HepG2 (cell line): ENCODE results near the gene IGFALS. TPM values are rescaled to one million over a fixed set of nuclear protein-coding genes. Genes with fewer than 3 reads are reported as not detected.

Experiments used
- ATAC-seq: fragments of 200-7000 bp; cut with Tn5 transposase; 3 replicates; pipeline ENCODE4 v1.9.1; 2020; ENCODE audit warnings: mild to moderate bottlenecking, moderate library complexity
- BruUV-seq: library from RNA; stranded (reverse); fragments of 400-500 nt; replicated peaks from 2 replicates; lab custom pipeline; 2021; lab: Mats Ljungman, UMichigan
- CTCF ChIA-PET: fragments of 300-600 bp; formaldehyde crosslinking; extraction: SDS; loops from one replicate; lab custom pipeline; 2021; ENCODE audit warnings: low total read pairs, inconsistent platforms, low intra/inter-chr PET ratio; lab: Yijun Ruan, JAX
- POLR2A ChIA-PET: fragments of 350-600 bp; sonication (Branson Sonifier 250); formaldehyde crosslinking; loops from one replicate; lab custom pipeline; 2020; ENCODE audit warnings: antibody characterized with exemption, inconsistent platforms; lab: Yijun Ruan, JAX
- DNase-seq: peaks from one replicate; pipeline ENCODE4 v3.0.0-alpha.2; 2015; ENCODE audit warnings: low spot score
- FAIRE-seq: peaks from 3 replicates; lab custom pipeline; 2011; peaks lifted over from hg19 to GRCh38; lab: Jason Lieb, UNC
- H2AFZ ChIP-seq: one replicate; pipeline ENCODE4 v1.6.1; 2011; ENCODE audit warnings: low read length, inconsistent platforms
- H3K27ac ChIP-seq: fragments of 300-600 bp; 3 replicates; pipeline ENCODE4 v1.8.0; 2011; ENCODE audit warnings: mixed run types, mild to moderate bottlenecking, mixed read lengths, low read length, inconsistent platforms; ENCODE audit not compliant: insufficient read depth; ENCODE audit errors: extremely low read length
- H3K27me3 ChIP-seq, 2 experiments: fragments of 200-600 bp in 1 of 2; 2 replicates in 1 of 2; 3 replicates in 1 of 2; pipeline versions ENCODE4 v1.6.0 to v1.8.0; 2011; ENCODE audit warnings: low read length in 2 of 2, mild to moderate bottlenecking in 2 of 2, moderate library complexity in 2 of 2, inconsistent platforms in 1 of 2; ENCODE audit not compliant: insufficient read depth in 2 of 2, control insufficient read depth in 1 of 2
- H3K36me3 ChIP-seq, 2 experiments: fragments of 200-600 bp in 1 of 2; replicated peaks in 1 of 2; 2 replicates in 1 of 2; 3 replicates in 1 of 2; pipeline versions ENCODE4 v1.5.1 to v1.8.0; 2011; ENCODE audit warnings: low read length in 2 of 2, inconsistent platforms in 1 of 2; ENCODE audit not compliant: insufficient read depth in 2 of 2, control insufficient read depth in 1 of 2
- H3K4me1 ChIP-seq: 2 replicates; pipeline ENCODE4 v1.5.1; 2012; ENCODE audit warnings: low read length, inconsistent platforms; ENCODE audit not compliant: insufficient read depth
- H3K4me2 ChIP-seq: 2 replicates; pipeline ENCODE4 v1.6.0; 2011; ENCODE audit warnings: low read depth, low read length, inconsistent platforms
- H3K4me3 ChIP-seq, 3 experiments: fragments of 200-600 bp in 1 of 3; sonication (generic), shearing (Covaris generic) in 1 of 3; replicated peaks in 1 of 3; 2 replicates each; pipeline ENCODE4 v1.5.1; 2011 to 2016; ENCODE audit warnings: low read length in 3 of 3, inconsistent platforms in 2 of 3, low read depth in 2 of 3, mild to moderate bottlenecking in 2 of 3, control low read depth in 1 of 3, mixed read lengths in 1 of 3; ENCODE audit not compliant: insufficient read depth in 1 of 3
- H3K79me2 ChIP-seq: one replicate; pipeline ENCODE4 v1.6.1; 2011; ENCODE audit warnings: low read length, inconsistent platforms; ENCODE audit not compliant: insufficient read depth
- H3K9ac ChIP-seq: 2 replicates; pipeline ENCODE4 v1.6.0; 2011; ENCODE audit warnings: mild to moderate bottlenecking, low read depth, low read length, inconsistent platforms; ENCODE audit not compliant: insufficient read depth
- H3K9me3 ChIP-seq: 2 replicates; pipeline ENCODE4 v1.5.1; 2012; ENCODE audit warnings: mild to moderate bottlenecking, low read length
- H4K20me1 ChIP-seq: 2 replicates; pipeline ENCODE4 v1.6.0; 2011; ENCODE audit warnings: inconsistent platforms, mild to moderate bottlenecking, low read length, moderate library complexity; ENCODE audit not compliant: insufficient read depth
- ADNP ChIP-seq: sonication (generic); formaldehyde crosslinking; IDR thresholded peaks from 2 replicates; pipeline ENCODE4 v1.4.0; 2020; ENCODE audit warnings: missing genetic modification reagents
- ATF7-NPFF ChIP-seq: sonication (generic); formaldehyde crosslinking; IDR thresholded peaks from 2 replicates; pipeline ENCODE4 v1.8.1; 2023; ENCODE audit warnings: mild to moderate bottlenecking, low read depth, missing genetic modification reagents, moderate library complexity
- CC2D1A ChIP-seq: sonication (generic); formaldehyde crosslinking; IDR thresholded peaks from 2 replicates; pipeline ENCODE4 v1.8.1; 2023; ENCODE audit warnings: mild to moderate bottlenecking, missing genetic modification reagents
- EHMT2 ChIP-seq: fragments of 200-600 bp; sonication (generic); IDR thresholded peaks from 2 replicates; pipeline ENCODE4 v1.7.0; 2017; ENCODE audit warnings: antibody characterized with exemption, low read depth, low read length, borderline replicate concordance
- HHEX ChIP-seq: IDR thresholded peaks from 2 replicates; pipeline ENCODE4 v1.6.1; 2016; ENCODE audit warnings: control low read depth
- KLF13 ChIP-seq: sonication (generic); formaldehyde crosslinking; IDR thresholded peaks from 2 replicates; pipeline ENCODE4 v1.4.0; 2020; ENCODE audit warnings: mild to moderate bottlenecking, missing genetic modification reagents
- RBFOX2 ChIP-seq: fragments of 200-400 bp; formaldehyde crosslinking; IDR thresholded peaks from 2 replicates; pipeline ENCODE4 v1.6.1; 2017; ENCODE audit warnings: low read depth, mild to moderate bottlenecking, low read length
- SNAI1 ChIP-seq: sonication (generic); formaldehyde crosslinking; IDR thresholded peaks from 2 replicates; pipeline ENCODE4 v1.5.0; 2020; ENCODE audit warnings: mild to moderate bottlenecking, missing genetic modification reagents, borderline replicate concordance
- SP140L ChIP-seq: sonication (generic); formaldehyde crosslinking; IDR thresholded peaks from 2 replicates; pipeline ENCODE4 v1.4.0; 2020; ENCODE audit warnings: missing genetic modification reagents, borderline replicate concordance
- SYNCRIP ChIP-seq: fragments of 200-400 bp; formaldehyde crosslinking; IDR thresholded peaks from 2 replicates; pipeline ENCODE4 v1.6.1; 2018; ENCODE audit warnings: mild to moderate bottlenecking, low read depth, low read length; ENCODE audit not compliant: insufficient read depth
- ZBTB21 ChIP-seq: sonication (generic); formaldehyde crosslinking; IDR thresholded peaks from 2 replicates; pipeline ENCODE4 v1.4.0; 2020; ENCODE audit warnings: missing genetic modification reagents
- ZNF713 ChIP-seq: sonication (generic); formaldehyde crosslinking; IDR thresholded peaks from 2 replicates; pipeline ENCODE4 v1.4.0; 2020; ENCODE audit warnings: mild to moderate bottlenecking, missing genetic modification reagents
- WGBS: methylation state at CpG from one replicate; pipeline ENCODE4 v1.1.6; 2017; ENCODE audit warnings: low lambda C conversion rate; 5-methylcytosine and 5-hydroxymethylcytosine counted together
- in situ Hi-C: cut with HindIII; loops from 2 replicates; pipeline ENCODE4 v1.10.0; 2017; ENCODE audit warnings: low pct_unique_long_range_greater_than_20kb; ENCODE audit not compliant: extremely low pct_ligation_motif_present
- intact Hi-C: fragments of 100-400 bp; cut with micrococcal nuclease; formaldehyde crosslinking; loops from one replicate; pipeline ENCODE4 v1.10.0; 2022; ENCODE audit not compliant: unreplicated experiment
- polyA plus RNA-seq, 8 experiments: library from polyadenylated mRNA; depleted of rRNA in 3 of 8; stranded (reverse) in 7 of 8; unstranded in 1 of 8; fragments of >200 nt; fragmentation: Illumina TruSeq in 4 of 8; extraction: Trizol in 4 of 8; gene quantifications; 2 replicates each; pipeline versions ENCODE4 v1.2.1 to v1.2.3, GENCODE V29; 2011 to 2016; ENCODE audit warnings: low read depth in 4 of 8, missing spikeins in 1 of 8, mixed read lengths in 1 of 8; ENCODE audit not compliant: insufficient read depth in 1 of 8
- total RNA-seq, 5 experiments: library from RNA; depleted of rRNA; stranded (reverse); fragments of >200 nt; fragmentation: Illumina TruSeq; extraction: Trizol; gene quantifications; 2 replicates each; pipeline ENCODE4 v1.2.3, GENCODE V29; 2016; ENCODE audit warnings: low read depth in 1 of 5
- TF ChIP-seq, protein P1 (sequence below): sonication (generic); formaldehyde crosslinking; IDR thresholded peaks from 2 replicates; pipeline ENCODE4 v1.8.1; 2023; ENCODE audit warnings: mild to moderate bottlenecking, missing genetic modification reagents
- TF ChIP-seq, protein P2 (sequence below): fragments of 450-650 bp; IDR thresholded peaks from 2 replicates; pipeline ENCODE4 v1.6.1; 2017

IGFALS gene
- total and polyA plus RNA-seq, 2 of the 13 experiments (the other 11 are each of a cell fraction or from before 2014, with no cell fraction given): 0.34 to 2.4 TPM

DNA sequence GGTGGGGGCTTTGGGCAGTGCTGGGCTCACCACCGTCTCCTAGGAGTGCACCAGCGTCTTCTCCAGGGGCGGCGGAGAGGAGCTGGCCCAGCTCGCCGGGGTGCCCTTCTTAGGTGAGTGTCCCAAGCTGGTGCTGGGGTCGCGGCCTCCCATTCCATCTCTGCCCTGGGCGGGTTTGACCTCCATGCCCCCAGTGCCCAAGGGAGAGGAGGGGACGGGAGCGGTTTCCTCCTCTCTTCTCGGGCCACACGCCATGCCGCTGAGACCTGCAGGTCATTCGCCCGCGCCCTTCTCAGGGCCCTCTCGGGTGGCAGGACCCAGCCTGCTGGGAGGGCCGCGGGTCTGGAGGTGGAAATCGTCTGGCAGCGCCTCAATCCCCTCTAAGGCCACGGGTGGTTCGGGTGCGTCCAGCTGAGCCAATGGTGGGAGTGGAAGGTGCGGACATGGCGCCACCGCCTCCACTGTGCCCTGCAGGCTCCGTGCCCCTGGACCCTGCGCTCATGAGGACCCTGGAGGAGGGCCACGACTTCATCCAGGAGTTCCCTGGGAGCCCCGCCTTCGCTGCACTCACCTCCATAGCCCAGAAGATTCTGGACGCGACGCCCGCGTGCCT is 5.3 kb downstream of the IGFALS start:
- ATAC-seq (no peak), FAIRE-seq (no peak), DNase-seq (no peak)
- no TSS peak for BruUV-seq
- H3K4me3 ChIP-seq: no peak overlapping the region
- H4K20me1 ChIP-seq: peaks cover 4% of the 10 kb centered on the region; the same call in 1 of the 2 replicates
- H3K4me1 ChIP-seq: peaks cover 11% of the 10 kb centered on the region
- H2AFZ ChIP-seq: no peak overlapping the region
- H3K27me3 ChIP-seq: peaks cover 0 to 2% of the 10 kb centered on the region in 2 experiments; a peak in 1 of 5 replicates
- ChIA-PET POLR2A (no interaction called here), CTCF (no interaction called here)
- no peaks in the 10 kb centered on the region for H3K9me3 ChIP-seq
- H3K4me2 ChIP-seq: no peak overlapping the region
- intact Hi-C loops (no loop called here), in situ Hi-C loops (no loop called here)
- peaks cover 4 to 7% of the 10 kb centered on the region in 2 experiments; a peak in 3 of 5 replicates for H3K36me3 ChIP-seq
- 96% methylated on average over 14 of the region's 38 CpGs for WGBS
- H3K79me2 ChIP-seq: peaks cover 25% of the 10 kb centered on the region
- H3K27ac ChIP-seq: no peak overlapping the region
- TF ChIP-seq KLF13 (CRISPR knock-in tag): no peak
- peak; percentile 38; the same call in 1 of the 2 replicates for TF ChIP-seq RBFOX2
- H3K9ac ChIP-seq: no peak overlapping the region

GRCh38 chr16:1787322-1788094 is 6.0 kb downstream of the IGFALS start:
- H3K4me3 ChIP-seq: no peak overlapping the region
- no peak overlapping the region for H2AFZ ChIP-seq
- H3K36me3 ChIP-seq: peaks cover 4 to 7% of the 10 kb centered on the region in 2 experiments; a peak in 3 of 5 replicates
- FAIRE-seq (no peak), DNase-seq (no peak), ATAC-seq (no peak)
- H3K79me2 ChIP-seq: peaks cover 26% of the 10 kb centered on the region
- peaks cover 4% of the 10 kb centered on the region; the same call in 1 of the 2 replicates for H4K20me1 ChIP-seq
- WGBS: 98% methylated on average over 33 of the region's 44 CpGs
- H3K27me3 ChIP-seq: peaks cover 0 to 2% of the 10 kb centered on the region in 2 experiments; a peak in 1 of 5 replicates
- H3K27ac ChIP-seq: no peak overlapping the region
- POLR2A ChIA-PET: no interaction called here
- CTCF ChIA-PET: no interaction called here
- H3K4me2 ChIP-seq: no peak overlapping the region
- intact Hi-C loops (no loop called here), in situ Hi-C loops (no loop called here)
- H3K9ac ChIP-seq: no peak overlapping the region
- no TSS peak for BruUV-seq
- peaks cover 10% of the 10 kb centered on the region for H3K4me1 ChIP-seq
- H3K9me3 ChIP-seq: no peaks in the 10 kb centered on the region
- no peak for TF ChIP-seq SP140L (CRISPR knock-in tag)
- no peak for TF ChIP-seq SYNCRIP
- no peak for TF ChIP-seq EHMT2
- peak; percentile 43; the same call in 1 of the 2 replicates for TF ChIP-seq RBFOX2
- TF ChIP-seq, protein P1, sequence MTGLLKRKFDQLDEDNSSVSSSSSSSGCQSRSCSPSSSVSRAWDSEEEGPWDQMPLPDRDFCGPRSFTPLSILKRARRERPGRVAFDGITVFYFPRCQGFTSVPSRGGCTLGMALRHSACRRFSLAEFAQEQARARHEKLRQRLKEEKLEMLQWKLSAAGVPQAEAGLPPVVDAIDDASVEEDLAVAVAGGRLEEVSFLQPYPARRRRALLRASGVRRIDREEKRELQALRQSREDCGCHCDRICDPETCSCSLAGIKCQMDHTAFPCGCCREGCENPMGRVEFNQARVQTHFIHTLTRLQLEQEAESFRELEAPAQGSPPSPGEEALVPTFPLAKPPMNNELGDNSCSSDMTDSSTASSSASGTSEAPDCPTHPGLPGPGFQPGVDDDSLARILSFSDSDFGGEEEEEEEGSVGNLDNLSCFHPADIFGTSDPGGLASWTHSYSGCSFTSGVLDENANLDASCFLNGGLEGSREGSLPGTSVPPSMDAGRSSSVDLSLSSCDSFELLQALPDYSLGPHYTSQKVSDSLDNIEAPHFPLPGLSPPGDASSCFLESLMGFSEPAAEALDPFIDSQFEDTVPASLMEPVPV (CRISPR knock-in tag): no peak
- TF ChIP-seq CC2D1A (CRISPR knock-in tag): no peak
- TF ChIP-seq, protein P2, sequence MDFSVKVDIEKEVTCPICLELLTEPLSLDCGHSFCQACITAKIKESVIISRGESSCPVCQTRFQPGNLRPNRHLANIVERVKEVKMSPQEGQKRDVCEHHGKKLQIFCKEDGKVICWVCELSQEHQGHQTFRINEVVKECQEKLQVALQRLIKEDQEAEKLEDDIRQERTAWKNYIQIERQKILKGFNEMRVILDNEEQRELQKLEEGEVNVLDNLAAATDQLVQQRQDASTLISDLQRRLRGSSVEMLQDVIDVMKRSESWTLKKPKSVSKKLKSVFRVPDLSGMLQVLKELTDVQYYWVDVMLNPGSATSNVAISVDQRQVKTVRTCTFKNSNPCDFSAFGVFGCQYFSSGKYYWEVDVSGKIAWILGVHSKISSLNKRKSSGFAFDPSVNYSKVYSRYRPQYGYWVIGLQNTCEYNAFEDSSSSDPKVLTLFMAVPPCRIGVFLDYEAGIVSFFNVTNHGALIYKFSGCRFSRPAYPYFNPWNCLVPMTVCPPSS: no peak
- no peak for TF ChIP-seq HHEX
- TF ChIP-seq ATF7-NPFF: no peak
- no peak for TF ChIP-seq ADNP (CRISPR knock-in tag)
- no peak for TF ChIP-seq ZNF713 (CRISPR knock-in tag)
- no peak for TF ChIP-seq SNAI1 (CRISPR knock-in tag)
- no peak for TF ChIP-seq ZBTB21 (CRISPR knock-in tag)
